HG02840 (cell line): Measurements from ENCODE around the gene CCDC110.

ENCODE experiments used
- ATAC-seq: cut with Tn5 transposase; IDR thresholded peaks from one replicate; pipeline ENCODE4 v1.9.1; 2021; ENCODE audit warnings: mild to moderate bottlenecking, moderate library complexity, moderate number of reproducible peaks; ENCODE audit not compliant: unreplicated experiment, low FRiP score

Gene CCDC110

DNA sequence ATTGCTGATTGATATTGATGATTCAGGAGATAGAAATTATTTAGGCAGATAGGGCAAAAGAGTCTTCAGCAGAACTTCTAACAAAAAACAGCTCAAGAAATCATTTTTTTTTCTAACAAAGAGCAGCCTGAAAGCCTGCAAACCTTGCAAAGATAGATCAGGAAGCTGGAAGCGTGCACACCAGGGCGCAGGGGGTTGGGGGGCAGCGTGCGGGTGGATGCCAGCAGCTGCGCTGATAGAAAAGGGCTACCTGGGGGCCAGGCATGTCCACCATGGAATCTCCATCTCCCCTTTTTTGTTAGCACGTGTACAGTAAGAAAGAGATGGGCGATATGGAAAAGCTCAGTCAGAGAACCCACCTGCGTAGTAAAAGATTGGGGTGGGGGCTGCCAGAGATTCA is 1.7 kb upstream of the CCDC110 start:
- no peak for ATAC-seq

DNA sequence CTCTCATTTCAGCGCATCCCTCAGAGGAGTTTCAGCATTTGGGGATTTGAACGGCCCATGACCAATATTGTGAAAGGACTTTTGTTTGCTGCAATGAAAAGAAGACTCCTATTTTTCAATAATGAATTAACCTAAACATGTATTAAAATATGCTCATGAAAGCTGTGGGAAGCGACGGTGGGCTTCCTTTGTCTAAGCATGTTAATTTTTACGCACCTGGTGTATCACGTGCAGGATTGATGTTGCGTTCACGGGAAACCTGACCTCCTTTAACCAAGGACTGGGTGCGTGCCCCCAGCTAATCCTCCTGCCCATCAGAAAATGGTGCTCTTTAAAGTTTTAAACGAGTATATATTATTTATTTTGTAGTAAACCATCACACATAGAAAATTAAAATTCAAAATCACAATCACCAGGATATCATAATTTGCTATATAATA is 590 bp upstream of the CCDC110 start:
- no peak for ATAC-seq

GRCh38 chr4:185470501-185471195 is 885 bp downstream of the CCDC110 start:
- no peak for ATAC-seq

GRCh38 chr4:185469580-185470154 is 1.9 kb downstream of the CCDC110 start:
- no peak for ATAC-seq

DNA sequence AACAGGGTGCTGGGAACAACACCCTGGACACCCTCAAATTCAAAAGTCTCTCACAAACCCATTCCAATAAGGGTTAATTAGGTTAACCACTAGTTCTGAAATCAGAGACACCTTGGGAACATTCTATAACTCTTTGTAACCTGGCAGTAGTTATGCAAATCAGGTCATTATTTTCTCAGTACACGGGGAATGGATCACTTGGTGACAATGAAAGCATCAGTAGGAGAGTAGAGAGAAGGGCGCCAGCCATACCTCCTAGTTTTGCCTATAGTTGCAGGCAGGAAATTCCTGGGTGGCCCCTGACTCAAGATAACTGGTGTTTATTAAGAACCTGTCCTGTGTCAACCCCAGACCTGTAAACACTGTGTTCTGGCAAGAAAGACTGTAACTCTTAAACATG is 2.5 kb downstream of the CCDC110 start:
- no peak for ATAC-seq

DNA sequence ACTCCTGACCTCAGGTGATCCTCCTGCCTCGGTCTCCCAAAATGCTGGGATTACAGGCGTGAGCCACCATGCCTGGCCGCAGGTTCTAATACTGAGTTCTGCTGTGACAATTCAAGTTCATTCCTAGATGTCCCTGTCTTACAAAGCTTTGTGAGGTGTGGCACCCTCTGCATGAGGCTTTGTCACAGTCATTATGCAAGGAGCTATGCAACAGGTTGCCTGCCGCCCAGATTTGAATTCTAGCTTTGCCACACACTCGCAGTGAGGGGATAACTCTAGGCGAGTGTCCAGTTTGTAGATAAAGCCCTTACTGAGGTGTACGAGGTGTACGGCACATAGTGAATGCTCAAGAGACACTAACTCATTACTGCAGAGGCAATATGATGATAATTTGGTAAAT is 3.5 kb downstream of the CCDC110 start:
- ATAC-seq: no peak

- no peak for ATAC-seq
Observed at GRCh38 chr4:185467101-185467500, 4.4 kb downstream of the CCDC110 start.

DNA sequence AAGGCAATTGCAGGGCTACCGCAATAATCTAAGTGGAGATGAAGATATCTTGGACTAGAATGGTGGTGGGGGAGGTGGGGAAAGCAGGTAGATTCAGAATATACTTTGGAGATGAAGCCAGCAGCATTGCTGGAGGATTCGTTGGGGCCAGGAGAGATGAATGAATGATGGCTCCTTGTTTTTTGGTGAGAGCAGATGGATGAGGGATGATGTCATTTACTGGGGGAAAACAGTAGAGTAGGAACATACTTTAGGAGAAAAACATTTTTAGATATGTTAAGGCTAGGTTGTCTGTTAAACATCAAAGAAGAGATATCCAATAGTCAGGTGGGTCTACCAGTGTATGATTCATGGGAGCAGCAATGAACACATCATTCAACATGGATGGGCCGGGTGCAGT is 5.8 kb downstream of the CCDC110 start:
- no peak for ATAC-seq

GRCh38 chr4:185464887-185465286 is 6.6 kb downstream of the CCDC110 start:
- no peak for ATAC-seq

GRCh38 chr4:185464183-185464582 is 7.3 kb downstream of the CCDC110 start:
- no peak for ATAC-seq

DNA sequence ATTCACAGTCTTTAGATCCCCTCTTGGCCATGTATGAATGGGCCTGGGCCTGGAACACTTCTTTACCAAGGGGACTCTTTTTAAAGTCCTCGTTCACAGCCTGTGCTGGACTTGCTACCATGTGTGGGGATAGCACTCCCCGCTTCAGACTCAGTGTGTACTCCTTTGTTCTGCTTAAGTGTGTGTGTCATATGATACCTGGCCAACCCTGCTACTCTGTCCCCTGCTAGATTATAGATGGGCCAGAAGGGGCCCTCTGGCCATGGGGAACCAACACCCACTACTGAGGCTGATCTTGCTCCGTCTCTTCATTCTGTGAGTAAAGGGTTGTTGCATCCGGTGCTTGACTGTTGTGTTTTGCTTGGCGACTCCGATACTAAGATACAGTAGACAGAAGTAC is 8.0 kb downstream of the CCDC110 start:
- ATAC-seq: no peak

DNA sequence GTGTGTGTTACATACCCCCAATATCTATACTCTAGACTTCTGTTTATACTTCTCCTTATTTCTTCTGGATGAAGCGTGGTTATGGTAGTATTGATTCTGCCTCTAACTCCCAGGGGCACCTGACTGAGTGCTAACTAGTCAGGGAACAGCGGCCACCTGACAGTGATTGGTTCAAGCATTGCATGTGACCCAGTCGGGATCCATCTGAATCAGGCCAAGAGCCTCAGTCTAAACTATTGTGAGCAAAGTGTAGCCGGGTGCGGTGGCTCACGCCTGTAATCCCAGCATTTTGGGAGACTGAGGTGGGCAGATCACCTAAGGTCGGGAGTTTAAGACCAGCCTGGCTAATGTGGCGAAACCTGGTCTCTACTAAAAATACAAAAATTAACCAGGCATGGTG is 10.0 kb downstream of the CCDC110 start:
- ATAC-seq: no peak

- no peak for ATAC-seq
Observed at GRCh38 chr4:185457136-185457535, 14.4 kb downstream of the CCDC110 start.

DNA sequence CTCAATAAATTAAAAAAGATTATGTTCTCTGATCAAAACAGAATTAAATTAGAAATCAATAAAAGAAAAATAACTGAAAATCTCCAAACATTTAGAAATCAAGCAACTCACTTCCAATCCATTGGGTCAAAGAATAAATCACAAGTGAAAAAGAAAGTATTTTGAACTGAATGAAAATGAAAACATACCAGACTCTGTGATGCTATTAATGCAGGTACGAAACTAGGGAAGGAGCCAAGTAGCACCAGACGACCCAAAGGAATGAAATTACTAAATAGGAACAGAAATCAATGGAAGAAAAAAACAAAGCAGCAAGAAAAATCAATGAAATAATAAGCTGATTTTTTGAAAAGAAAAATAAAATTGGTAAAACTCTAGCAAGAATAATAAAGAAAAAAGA is 15.4 kb downstream of the CCDC110 start:
- no peak for ATAC-seq

- ATAC-seq: no peak
Observed at GRCh38 chr4:185445209-185445608, 26.3 kb downstream of the CCDC110 start.

DNA sequence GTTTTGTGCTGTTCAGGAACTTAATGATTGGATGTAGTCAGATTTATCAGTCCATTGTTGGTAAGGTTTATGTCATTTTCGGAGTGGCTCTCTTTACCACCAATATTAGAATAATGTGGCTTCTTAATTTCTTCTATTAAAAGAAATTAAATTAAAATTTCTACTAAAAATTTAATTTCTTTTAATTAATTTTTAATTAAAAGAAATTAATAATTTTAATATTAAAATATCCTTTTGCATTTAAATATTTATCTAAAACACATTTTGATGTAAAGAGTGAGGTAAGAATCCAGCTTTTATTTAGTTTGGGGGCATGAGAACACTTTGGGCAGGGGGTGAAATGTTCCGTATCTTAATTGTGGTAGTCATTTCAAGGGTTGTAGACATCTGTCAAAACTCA is 30.1 kb downstream of the CCDC110 start:
- no peak for ATAC-seq

- ATAC-seq: no peak
Observed at GRCh38 chr4:185437809-185438208, 33.7 kb downstream of the CCDC110 start.

- ATAC-seq: no peak
Observed at GRCh38 chr4:185435466-185435865, 36.1 kb downstream of the CCDC110 start.

DNA sequence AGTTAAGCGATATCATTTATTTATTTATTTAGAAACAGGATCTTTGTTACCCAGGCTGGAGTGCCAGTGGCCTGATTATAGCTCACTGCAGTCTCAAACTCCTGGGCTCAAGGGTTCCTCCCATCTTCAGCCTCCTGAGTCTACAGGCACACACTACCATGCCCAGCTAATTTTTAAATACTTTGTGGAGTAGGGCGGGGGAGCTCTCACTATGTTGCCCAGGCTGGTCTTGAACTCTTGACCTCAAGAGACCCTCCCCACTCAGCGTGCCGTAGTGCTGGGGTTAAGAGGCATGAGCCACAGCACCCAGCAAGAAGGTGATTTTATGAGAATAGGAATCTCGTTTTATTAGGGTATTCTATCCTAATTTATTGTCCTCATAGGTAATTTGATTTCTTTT is 41.9 kb downstream of the CCDC110 start:
- no peak for ATAC-seq

DNA sequence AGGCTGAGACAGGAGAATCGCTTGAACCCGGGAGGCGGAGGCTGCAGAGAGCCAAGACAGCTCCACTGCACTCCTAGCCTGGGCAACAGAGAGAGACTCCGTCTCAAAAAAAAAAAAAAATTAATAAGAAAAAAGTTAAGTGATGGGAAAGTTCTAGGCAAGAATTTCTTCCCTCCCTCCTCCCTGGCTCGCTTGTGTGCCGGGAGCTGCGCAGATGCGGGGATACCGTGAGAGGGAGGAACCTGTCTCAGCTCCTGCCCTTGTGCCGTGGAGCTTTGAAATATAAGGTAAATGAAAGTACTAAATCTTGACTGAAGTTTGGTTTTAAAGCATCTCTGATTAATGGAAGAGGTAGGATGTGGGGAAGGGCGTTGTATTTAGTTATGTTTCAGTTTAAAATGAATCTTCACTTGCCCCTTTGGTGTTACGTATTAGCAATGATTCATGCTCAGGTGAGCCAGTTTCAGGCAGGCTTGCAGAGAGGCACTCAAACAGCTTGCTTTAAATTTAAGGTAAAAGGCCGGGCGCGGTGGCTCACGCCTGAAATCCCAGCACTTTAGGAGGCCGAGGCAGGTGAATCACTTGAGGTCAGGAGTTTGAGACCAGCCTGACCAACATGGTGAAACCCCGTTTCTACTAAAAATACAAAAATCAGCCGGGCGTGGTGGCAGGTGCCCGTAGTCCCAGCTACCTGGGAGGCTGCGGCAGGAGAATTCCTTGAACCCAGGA is 44.4 kb downstream of the CCDC110 start:
- ATAC-seq: no peak

GRCh38 chr4:185425647-185426352 is 45.7 kb downstream of the CCDC110 start, which contains the start of gene UFSP2:
UFSP2 (minus strand) TSS chr4:185425964; CDS start chr4:185425868, 96 bp downstream.
- ATAC-seq: peak; percentile 98
